Measurements from ENCODE around the gene SORL1-AS1.
"Not testable (repeated sequence)": the region's sequence is repeated elsewhere in the genome, so short reads cannot be mapped to it uniquely, and the experiment has no call there.

Gene SORL1-AS1

DNA sequence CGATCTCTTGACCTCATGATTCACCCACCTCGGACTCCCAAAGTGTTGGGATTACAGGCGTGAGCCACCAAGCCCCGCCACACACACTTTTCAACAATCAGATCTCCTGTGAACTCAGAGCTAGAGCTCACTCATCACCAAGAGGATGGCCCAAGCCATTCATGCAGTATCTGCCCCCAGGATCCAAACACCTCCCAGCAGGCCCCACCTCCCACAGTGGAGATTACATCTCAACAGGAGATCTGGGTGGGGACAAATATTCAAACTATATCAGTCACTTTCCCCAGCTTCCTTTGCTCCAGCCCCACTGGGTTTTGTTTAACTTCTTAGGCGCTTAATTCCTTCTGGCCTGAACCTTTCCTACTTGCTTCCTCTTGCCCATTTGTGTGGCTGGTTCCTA, 26.9 kb downstream of the SORL1-AS1 start:
- DNase-seq: no peak

DNA sequence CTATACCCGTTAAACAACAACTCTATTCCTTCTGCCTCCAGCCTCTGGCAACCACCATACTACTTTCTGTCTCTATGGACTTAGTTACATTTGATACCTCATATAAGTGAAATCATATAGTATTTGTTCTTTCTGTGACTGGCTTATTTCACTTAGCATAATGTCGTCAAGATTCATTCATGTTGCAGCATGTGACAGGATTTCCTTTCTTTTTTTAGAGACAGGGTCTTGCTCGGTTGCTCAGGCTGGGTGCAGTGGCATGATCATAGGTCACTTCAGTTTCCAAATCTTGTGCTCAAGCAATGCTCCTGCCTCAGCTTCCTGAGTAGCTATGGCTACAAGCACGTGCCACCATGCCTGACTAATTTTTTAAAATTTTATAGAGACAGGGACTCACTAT, 30.1 kb downstream of the SORL1-AS1 start:
- no peak for DNase-seq

DNA sequence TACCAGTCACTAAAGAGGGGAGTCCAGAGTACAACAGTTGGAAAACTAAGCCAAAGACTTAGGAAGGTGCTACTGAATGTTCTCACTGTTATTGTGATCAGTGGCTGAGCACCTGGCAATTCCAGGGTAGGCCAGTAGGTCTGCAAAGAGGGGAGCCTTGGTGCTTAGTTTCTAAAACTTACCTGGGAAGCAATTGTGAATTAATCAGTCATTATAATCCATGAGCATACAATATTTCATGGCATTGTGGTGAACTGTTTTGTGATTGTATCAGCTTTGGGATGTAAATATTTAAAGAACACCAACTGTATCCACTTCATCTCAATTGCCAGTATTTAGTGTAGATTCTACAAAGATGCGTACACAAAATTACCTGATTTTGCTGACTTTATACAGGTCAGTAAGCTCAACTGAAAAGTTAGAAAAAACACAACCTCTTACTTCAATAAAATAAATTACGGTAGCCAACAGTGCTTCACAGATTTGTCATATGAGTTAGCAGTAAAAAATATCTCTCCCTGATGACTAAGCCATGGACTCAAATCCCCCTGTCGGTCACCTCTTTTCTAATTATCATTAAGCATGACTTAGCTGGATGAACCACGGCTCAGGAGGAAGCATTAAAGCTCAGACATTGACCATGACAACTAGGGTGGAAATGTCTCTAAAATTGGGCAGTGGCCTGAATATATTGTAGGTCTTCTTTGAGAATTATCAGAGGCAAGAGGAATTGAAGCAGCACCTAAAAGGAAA, 31.4 kb downstream of the SORL1-AS1 start:
- no peak for DNase-seq

DNA sequence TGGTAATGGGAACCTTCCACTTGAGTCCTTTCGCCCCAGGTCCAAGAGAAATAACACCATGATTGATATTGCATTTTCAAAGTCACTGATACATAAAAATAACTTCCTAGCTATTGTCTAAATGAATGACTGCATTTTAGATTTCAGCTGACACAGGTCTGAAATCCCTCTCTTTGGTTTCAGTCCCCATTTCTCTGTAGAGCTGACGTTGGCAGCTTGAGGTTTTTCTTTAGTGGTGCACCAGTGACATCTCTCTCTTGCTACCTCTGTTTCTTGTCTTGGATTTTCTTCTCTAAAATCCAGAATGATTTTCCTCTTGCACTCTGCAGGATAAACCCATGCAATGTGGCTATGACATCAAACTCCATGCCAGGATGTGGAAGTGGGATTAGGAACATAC, 32.4 kb downstream of the SORL1-AS1 start:
- DNase-seq: no peak

DNA sequence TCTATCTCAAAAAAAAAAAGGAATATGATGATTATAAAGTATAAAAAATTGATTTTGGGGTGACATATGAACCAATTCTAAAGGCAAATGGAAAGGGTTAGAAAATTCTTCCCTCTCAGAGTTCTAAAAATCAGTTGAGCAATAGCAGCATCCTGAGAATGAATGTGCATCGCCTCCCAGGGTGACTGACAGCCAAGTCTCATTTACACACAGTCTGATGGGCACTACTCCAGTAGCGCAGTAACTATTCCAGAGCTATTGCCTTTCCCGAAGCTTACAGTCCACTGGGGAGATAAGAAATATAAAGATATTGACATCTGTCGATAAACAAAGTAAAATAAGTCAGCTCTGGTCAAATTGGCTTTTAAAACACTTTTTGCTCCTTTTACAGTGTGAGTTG, 32.9 kb downstream of the SORL1-AS1 start:
- no peak for DNase-seq

DNA sequence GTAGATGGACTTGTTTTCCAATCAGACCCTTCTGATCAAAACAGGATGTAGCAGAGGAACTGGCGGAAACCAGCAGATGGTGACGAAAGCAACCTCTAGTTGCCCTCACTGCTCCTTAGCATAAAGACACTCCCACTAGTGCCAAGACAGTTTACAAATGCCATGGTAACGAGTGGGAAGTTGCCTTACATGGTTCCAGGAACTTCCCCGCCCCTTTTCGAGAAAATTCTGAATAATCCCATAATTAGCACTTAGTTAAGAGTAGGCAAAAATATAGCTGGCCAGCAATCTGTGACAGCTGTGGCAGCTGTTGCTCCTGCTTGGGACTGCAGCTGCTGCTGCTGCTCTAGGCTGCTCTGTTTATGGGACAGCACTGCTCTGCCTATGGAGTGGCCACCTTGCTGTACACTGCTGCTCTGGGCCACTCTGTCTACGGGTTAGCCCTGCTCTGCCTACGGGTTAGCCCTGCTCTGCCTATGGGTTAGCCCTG, 34.1 kb downstream of the SORL1-AS1 start:
- DNase-seq: no peak

DNA sequence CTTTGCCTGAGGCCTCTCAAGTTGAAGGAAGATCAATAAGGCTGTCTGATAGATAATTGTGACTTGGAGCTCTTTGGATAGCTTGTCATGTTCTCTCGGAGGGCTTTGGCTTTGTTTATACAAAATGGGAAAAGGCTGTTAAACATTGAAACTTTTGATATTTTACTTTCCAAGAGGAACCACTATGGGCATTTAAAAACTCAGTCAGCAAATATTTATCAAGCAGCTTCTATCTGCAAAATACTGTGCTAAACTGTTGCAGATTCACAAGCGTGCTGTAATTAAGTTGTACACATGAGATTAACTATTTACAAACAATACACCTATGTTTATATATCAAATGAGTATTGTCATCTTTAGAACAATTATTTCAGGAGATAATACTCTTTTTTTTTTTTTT, 35.2 kb downstream of the SORL1-AS1 start:
- DNase-seq: no peak

DNA sequence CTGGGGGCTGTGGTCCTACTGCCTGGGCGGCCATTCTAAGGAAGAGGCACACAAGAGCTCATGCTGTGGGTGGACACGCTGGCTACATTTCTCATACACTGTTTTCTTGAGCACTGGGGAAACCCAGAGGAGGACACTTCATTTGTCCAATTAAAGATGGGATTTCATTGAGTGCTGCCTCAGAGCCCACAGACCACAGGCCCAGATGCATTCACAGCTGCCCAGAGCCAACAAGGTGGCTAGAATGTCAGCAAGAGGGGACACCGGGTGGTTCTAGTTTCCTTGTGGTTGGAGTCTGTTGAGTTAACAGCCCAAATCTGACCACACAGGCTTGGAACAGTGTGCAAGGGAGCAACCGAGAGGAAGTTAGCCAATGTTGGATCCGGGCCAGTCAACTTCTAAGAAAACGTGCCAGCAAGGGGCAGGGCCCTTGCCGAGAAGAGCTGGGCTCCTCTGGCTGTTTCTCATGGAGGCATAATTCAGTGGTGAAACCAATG, 35.7 kb downstream of the SORL1-AS1 start:
- DNase-seq: no peak

DNA sequence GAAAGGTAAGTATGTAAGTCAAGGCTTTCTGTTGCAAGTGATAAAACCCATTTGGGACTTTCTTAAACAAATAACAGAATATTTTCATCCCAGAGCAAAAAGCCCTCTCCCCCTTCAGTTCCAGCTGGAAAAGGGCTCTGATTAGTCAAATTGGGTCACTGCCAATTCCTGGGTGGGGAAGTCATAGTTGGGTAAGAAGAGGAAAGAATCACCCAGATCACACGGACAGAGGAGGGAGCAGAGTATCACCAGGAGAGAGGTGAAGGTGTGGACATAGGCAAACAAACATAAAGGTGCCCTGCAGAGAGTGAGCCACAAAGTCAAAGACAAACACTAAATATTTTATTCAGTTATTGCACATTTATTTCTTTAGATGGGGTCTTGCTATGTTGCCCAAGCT, 36.9 kb downstream of the SORL1-AS1 start:
- DNase-seq: no peak

DNA sequence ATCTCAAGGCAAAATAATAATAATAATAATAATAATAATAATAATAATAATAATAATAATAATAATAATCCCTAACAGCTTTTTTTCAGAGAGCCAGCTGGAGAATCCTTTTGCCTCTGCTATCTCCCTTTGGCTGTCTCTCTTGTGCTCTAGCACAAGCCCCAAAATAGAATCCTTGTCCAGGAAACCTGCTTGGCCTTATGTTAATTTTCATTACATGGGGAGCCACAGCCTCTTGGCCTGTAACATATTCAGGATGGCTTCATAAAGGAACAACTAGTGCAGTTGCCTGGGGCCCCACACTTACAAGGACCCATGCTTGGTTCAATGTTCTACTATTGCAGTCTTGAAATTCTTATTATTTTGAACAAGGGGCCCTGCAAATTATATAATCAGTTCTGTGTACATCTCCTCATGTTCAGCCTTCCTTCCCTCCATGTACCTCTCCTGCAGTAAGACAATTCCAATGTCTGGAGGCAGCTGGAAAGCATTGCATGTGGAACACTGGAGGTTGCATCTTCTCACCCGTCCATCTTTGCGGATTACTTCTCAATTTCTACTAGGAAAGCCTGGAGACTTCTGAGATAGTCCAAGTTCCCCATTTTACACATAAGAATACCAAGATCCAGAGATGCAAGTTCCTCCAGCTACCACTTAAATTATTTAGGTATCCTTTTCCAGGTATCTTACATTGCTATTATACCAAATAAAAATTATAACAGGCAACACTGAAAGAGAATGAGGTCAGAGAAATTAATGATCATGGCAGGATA, 38.4 kb downstream of the SORL1-AS1 start:
- no peak for DNase-seq

DNA sequence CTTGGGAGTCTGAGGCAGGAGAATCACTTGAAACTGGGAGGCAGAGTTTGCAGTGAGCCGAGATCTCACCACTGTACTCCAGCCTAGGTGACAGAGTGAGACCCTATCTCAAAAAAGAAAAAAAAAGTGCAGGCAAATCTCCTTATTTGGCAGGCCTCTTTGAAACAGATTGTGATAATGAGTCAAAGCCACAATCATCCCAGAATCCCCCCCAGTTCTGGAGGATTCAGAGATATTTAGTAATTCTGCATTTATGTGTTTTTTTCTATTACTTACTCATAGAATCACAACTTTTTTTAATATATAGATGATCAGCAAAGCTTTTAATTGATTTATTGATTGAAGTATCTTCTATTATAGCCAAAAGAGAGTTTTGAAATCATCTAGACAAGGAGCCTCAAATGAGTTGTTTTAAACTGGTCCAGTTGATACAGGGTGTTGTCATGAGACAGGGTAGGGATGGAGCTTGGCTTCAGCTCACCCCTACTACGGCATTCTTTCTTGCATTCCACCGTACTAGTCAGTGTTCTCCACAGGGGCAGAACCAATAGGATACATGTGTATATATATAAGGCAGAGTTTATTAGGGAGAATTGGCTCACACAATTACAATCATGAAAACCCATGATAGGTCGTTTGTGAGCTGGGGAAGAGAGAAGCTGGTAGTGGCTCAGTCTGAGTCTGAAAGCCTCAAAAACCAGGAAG, 39.9 kb downstream of the SORL1-AS1 start:
- DNase-seq: no peak

DNA sequence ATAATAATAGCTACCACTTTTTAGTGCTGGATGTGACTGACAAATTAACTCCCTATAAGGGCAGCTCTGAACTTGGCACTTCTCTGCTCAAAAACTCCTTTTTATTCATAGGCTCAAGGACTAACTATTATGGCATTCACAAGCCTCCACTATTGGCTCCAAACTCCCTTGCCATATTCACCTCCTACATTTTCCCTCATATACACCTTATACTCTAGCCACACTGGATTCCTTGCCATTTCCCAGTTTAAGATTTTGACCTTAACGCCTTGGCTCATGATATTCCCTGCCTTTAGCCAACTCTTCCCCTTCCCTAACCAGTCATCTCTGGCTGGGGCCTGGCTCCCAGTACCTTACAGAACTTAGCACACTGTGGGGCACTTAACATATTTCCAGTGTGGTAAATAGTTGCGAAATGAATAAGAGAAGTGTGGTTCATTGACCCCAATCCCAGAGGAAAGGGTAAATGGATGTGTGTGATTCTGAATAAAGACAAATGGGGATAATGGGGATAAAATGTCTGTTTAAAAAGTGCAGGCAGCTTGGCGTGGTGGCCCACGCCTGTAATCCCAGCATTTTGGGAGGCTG, 40.7 kb downstream of the SORL1-AS1 start:
- no peak for DNase-seq

DNA sequence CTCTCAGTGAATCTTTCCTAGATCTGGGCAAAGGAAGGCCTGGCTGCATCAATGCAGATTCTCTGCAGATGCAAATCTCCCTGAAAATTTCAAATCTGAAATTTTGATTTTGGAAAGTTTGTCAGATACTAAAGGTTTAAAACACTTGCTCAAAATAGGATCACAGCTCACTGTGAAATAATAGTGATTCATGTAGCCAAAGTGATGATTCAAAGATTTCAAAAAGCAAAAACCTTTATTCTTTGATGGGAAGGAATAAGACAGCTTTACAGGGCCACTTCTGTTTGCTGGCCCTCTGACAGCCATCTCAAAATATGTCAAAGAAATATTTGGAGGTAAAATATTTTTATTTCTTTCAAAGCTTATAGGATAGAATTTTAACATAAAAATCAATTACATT, 41.4 kb downstream of the SORL1-AS1 start:
- DNase-seq: not testable (repeated sequence)

DNA sequence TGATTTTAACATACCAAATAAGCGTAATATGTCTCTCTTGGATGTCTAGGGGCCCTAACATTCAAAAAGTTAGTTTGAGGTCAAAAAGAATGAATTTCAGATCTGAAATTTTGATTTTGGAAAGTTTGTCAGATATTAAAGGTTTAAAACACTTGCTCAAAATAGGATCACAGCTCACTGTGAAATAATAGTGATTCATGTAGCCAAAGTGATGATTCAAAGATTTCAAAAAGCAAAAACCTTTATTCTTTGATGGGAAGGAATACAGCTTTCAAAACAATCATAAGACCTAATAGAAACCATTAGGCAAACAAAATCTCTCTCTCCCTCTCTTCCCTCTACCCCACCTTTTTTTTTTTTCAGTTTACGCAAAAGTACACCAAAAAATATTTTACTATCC, 42.7 kb downstream of the SORL1-AS1 start:
- not testable (repeated sequence) for DNase-seq

DNA sequence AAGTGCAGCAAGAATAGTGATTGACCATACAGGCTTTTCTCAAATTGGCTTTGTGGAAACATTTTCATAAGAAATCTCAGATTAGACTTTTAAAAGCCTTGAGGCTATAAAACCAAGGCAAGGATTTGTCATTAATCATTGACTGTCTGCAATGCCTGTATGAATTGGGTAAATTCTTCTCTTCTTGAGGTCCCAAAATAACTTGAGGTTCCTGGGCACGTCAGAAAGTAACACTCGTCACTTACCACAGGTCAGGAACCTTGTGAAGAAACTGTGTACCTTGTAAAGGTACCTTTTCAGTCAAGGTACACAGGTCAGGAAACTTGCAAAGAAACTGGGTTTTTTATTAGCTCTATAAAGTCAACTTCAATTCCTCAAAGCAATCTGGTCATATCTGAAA, 43.9 kb downstream of the SORL1-AS1 start:
- no peak for DNase-seq

DNA sequence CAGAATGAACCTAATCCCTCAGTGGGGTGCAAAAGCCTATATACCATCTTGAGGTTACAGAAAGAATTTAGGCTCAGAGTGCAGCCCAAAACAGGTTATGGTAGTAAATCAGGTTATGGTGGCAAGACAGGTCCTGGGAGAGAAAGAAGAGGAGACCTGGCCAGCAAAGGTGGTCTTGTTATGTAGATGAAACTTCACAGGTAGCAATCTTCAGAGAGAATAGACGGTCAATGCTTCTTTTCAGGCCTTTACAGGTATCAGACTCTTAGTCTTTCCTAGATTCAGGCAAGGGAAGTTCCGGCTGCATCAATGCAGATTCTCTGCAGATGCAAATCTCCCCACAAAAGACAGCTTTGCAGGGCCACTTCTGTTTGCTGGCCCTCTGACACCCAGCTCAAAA, 46.5 kb downstream of the SORL1-AS1 start:
- DNase-seq: no peak

DNA sequence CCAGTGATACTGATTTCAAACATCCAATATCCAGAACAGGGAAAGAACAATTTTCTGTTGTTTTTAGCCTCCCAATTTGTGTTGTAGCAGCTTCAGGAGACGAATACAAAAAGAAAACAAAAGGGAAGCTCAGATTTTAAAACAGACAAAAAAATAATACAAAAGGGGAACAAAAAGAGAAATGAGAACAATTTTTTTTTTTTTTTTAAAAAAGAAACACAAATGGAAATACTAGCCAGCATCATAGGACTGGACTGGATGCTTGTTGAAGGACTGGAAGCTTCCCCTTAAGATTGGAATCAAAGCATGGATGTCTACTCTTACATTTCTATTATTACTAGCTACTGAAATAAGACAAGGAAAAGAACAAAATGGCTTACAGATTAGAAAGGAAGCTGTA, 47.1 kb downstream of the SORL1-AS1 start:
- no peak for DNase-seq

DNA sequence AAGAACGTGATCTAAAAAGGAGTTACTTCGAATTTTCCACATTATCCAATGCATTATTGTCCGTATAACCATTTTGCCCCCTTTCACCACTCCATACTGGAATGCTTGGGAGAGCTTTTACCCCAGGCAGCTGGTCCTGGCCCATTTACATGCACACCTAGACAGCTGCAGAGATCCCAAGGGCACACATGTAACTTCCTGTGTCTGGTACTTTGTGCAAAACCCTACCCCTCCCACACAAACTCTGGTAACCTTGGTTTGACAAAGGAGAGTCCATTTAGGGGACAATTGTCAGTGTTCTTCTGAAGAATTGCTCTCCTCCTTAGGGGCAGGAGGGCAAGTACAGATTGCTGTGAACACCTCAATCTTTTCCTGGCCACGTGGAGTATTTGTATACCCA, 58.0 kb downstream of the SORL1-AS1 start:
- no peak for DNase-seq

DNA sequence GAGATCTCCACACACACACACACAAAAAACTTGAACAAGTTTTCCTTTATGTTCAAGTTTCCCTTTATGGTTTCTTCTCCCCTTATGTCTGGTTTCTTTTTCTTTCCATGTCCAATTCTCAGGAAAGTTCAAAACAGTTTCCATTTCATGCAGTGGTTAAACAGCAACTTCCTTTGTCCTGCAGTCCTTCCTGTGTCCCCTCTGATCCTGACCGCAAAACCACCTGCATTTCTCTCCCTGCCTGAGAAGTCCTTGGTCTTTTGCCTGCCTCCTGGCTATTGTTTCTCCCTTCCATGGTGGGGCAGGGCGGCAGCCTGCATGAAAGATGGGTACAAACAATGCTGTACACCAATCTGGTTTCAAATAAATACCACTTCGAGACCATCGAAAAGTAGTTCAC, 58.9 kb downstream of the SORL1-AS1 start:
- DNase-seq: no peak

DNA sequence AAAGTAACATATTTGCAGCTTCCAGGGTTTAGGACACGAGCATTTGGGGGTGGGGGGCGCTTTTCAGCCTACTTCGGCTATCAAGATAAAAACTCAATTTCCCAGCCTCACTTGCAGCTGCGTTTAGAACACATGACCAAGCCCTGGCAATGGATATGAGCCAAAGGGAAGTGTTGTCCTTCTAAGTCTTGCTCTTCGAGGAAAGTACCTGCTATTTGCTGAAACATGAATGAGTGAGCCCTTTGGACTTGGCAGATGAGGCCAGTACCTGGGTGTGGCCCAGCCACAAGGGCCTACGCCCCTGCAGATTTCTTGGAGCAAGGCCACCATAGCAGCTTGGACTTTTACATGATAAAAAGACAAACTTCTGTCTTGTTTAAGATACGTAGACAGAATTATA, 60.9 kb downstream of the SORL1-AS1 start:
- no peak for DNase-seq

DNA sequence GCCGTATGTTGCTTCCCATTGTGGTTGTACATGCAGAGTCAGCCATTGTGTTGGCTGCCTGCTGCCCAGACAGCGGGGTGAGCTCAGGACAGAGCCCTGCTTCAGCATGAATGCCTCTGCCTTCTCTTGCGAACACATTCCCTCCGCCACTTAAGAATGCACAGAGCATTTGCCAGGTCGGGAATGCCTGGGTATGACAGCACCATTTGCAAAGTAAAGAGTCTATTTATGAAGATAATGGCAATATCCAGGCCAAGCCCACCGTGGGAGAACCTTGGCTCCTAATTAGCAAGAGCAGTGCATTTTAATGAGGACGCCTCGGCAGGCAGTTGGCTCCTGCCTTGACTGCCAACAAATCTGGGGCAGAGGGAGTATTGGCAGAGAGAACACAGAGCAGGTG, 63.1 kb downstream of the SORL1-AS1 start:
- peak; percentile 93 for DNase-seq

Data from NCI-H1092 (cell line).